ENCODE data around the gene TCP11.

TCP11 gene

DNA sequence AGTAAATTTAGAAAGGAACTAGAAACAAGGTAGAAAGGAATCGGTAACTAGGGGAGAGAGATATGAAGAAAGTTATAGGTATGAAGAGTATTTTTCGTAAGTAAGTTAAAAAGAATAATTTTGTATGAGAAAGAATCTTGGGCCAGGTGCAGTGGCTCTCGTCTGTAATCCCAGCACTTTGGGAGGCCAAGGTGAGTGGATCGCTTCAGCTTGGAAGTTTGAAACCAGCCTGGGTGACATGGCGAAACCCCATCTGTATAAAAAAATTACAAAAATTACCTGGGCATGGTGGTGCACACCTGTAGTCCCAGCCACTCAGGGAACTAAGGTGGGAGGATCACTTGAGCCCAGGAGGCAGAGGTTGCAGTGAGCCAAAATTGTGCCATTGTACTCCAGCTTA, 42.0 kb downstream of the TCP11 start:
- H2AK5ac ChIP-seq (ENCODE audit: low read depth, low read length), result no peak overlapping the region

DNA sequence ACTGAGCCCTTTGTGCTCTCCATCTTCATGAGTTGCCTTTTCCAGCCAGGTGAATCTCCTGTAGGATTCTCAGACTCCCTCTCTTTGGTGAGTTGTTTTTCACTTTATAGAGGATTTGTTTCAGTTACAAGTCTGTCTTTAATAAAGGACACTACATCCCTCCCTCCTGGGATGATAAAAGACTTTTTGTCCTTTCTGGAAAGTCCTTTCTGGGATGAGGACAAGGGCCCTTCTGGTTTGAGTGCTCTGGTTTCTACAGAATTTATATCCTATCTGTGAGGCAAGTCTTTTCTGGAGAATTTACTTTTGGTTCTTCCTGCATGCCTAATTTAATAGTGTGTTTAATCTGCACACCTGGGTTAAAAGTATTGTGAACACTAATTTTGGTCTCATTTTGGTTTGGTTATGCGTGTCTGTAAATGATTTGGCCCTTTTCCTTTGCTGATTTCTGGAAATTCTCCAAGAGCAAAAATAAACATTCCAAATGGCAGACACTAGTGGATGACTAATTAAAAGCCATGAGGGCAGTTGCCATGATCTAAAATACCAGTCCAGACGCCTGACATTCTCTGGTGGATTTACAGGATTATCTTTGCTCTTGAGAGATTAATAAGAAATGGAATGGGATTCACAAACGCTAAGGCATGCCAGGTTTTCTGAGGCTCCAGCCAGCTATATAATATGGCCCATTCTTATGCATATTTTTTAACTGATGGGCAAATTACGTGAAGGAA, 44.8 kb downstream of the TCP11 start:
- H3K4me2 ChIP-seq (ENCODE audit: insufficient read depth, low read length, poor library complexity, severe bottlenecking), result no peak overlapping the region
- H4K91ac ChIP-seq (ENCODE audit: low read depth, low read length, poor library complexity), result no peak overlapping the region
- no peak overlapping the region for H3K4me3 ChIP-seq (ENCODE audit: low read length in 2 of 2)
- no peak overlapping the region for H3K4ac ChIP-seq (ENCODE audit: low read length)
- no peak overlapping the region for H2BK5ac ChIP-seq (ENCODE audit: low read length)
- no peak overlapping the region for H3K23ac ChIP-seq (ENCODE audit: low read depth, low read length, poor library complexity)
- no peaks in the 10 kb centered on the region for H3K27me3 ChIP-seq (ENCODE audit: control insufficient read depth in 3 of 3, insufficient read depth in 3 of 3, low read depth in 1 of 3, low read length in 3 of 3)
- no peak overlapping the region for H2BK120ac ChIP-seq (ENCODE audit: low read depth, low read length)
- H2BK12ac ChIP-seq (ENCODE audit: low read length), result no peak overlapping the region
- H2AFZ ChIP-seq (ENCODE audit: low read length), result no peak overlapping the region
- H3K14ac ChIP-seq (ENCODE audit: low read length), result no peak overlapping the region
- no peak overlapping the region for H3K27ac ChIP-seq (replicated peaks; ENCODE audit: low read length)
- no peak overlapping the region for H3K9ac ChIP-seq (ENCODE audit: low read depth, low read length, poor library complexity)
- H2BK15ac ChIP-seq (ENCODE audit: low read length), result no peak overlapping the region
- no peak for DNase-seq (ENCODE audit: low spot score)
- no peaks in the 10 kb centered on the region for H3K36me3 ChIP-seq (replicated peaks in 1 of 2; ENCODE audit: control insufficient read depth in 2 of 2, insufficient read depth in 2 of 2, low read length in 2 of 2)
- WGBS, 2 donors (ENCODE audit: extremely low coverage in 2 of 2, insufficient read length in 2 of 2, insufficient replicate concordance in 1 of 2), result no CpG with 5 or more reads among the region's 4 CpGs
- H2AK5ac ChIP-seq (ENCODE audit: low read depth, low read length), result no peak overlapping the region
- H3K9me3 ChIP-seq (replicated peaks in 1 of 2; ENCODE audit: control insufficient read depth in 2 of 2, insufficient read depth in 1 of 2, low read depth in 1 of 2, low read length in 2 of 2), result no peaks in the 10 kb centered on the region
- H3K79me1 ChIP-seq (ENCODE audit: low read depth, low read length), result no peaks in the 10 kb centered on the region
- H3K18ac ChIP-seq (ENCODE audit: low read length), result no peak overlapping the region
- no peak overlapping the region for H4K8ac ChIP-seq (ENCODE audit: low read depth, low read length)
- peaks cover 2 to 5% of the 10 kb centered on the region in 2 donors for H3K4me1 ChIP-seq (ENCODE audit: control insufficient read depth in 2 of 2, insufficient read depth in 1 of 2, low read depth in 1 of 2, low read length in 2 of 2)

More for the DNA sequence above, 42.0 kb downstream of the TCP11 start:
- Histone ChIP-seq H2BK12ac (ENCODE audit: low read length) (no peak overlapping the region), H3K14ac (ENCODE audit: low read length) (no peak overlapping the region), H3K9ac (ENCODE audit: low read depth, low read length, poor library complexity) (no peak overlapping the region), H3K23ac (ENCODE audit: low read depth, low read length, poor library complexity) (no peak overlapping the region), H3K18ac (ENCODE audit: low read length) (no peak overlapping the region), H3K36me3 (replicated peaks in 1 of 2; ENCODE audit: control insufficient read depth in 2 of 2, insufficient read depth in 2 of 2, low read length in 2 of 2) (no peaks in the 10 kb centered on the region), H4K8ac (ENCODE audit: low read depth, low read length) (no peak overlapping the region), H3K4ac (ENCODE audit: low read length) (no peak overlapping the region), H3K4me3 (ENCODE audit: low read length in 2 of 2) (no peak overlapping the region), H3K79me1 (ENCODE audit: low read depth, low read length) (no peaks in the 10 kb centered on the region), H3K4me2 (ENCODE audit: insufficient read depth, low read length, poor library complexity, severe bottlenecking) (no peak overlapping the region), H4K91ac (ENCODE audit: low read depth, low read length, poor library complexity) (no peak overlapping the region), H2AFZ (ENCODE audit: low read length) (no peak overlapping the region), H3K4me1 (ENCODE audit: control insufficient read depth in 2 of 2, insufficient read depth in 1 of 2, low read depth in 1 of 2, low read length in 2 of 2) (peaks cover 2% of the 10 kb centered on the region in 2 donors), H2BK15ac (ENCODE audit: low read length) (no peak overlapping the region), H3K27ac (replicated peaks; ENCODE audit: low read length) (no peak overlapping the region), H3K27me3 (ENCODE audit: control insufficient read depth in 3 of 3, insufficient read depth in 3 of 3, low read depth in 1 of 3, low read length in 3 of 3) (no peaks in the 10 kb centered on the region), H2BK5ac (ENCODE audit: low read length) (no peak overlapping the region), H2BK120ac (ENCODE audit: low read depth, low read length) (no peak overlapping the region), H3K9me3 (replicated peaks in 1 of 2; ENCODE audit: control insufficient read depth in 2 of 2, insufficient read depth in 1 of 2, low read depth in 1 of 2, low read length in 2 of 2) (no peaks in the 10 kb centered on the region)
- 100% methylated on average over 2 of the region's 5 CpGs for WGBS, 2 donors (ENCODE audit: extremely low coverage in 2 of 2, insufficient read length in 2 of 2, insufficient replicate concordance in 1 of 2)
- no peak for DNase-seq (ENCODE audit: low spot score)

DNA sequence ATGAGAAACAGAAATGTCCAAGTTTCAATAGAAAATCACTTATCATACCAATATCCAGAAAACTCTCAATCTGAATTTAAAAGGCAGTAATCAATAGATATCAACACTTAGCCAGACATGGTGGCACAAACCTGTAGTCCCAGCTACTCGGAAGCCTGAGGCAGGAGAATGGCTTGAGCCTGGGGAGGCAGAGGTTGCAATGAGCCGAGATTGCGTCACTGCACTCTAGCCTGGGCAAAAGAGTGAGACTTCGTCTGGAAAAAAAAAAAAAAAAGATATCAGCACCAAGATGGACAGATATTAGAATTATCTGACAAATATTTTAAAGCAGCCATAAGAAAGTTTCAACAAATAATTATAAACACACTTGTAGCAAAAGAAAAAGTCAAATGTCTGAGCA, 47.0 kb downstream of the TCP11 start:
- Histone ChIP-seq H3K36me3 (replicated peaks in 1 of 2; ENCODE audit: control insufficient read depth in 2 of 2, insufficient read depth in 2 of 2, low read length in 2 of 2) (no peaks in the 10 kb centered on the region), H3K18ac (ENCODE audit: low read length) (no peak overlapping the region), H3K79me1 (ENCODE audit: low read depth, low read length) (no peaks in the 10 kb centered on the region), H4K91ac (ENCODE audit: low read depth, low read length, poor library complexity) (no peak overlapping the region), H3K4me3 (ENCODE audit: low read length in 2 of 2) (no peak overlapping the region), H3K4ac (ENCODE audit: low read length) (no peak overlapping the region), H2BK5ac (ENCODE audit: low read length) (no peak overlapping the region), H4K8ac (ENCODE audit: low read depth, low read length) (no peak overlapping the region), H2BK120ac (ENCODE audit: low read depth, low read length) (no peak overlapping the region), H2BK12ac (ENCODE audit: low read length) (no peak overlapping the region), H3K4me2 (ENCODE audit: insufficient read depth, low read length, poor library complexity, severe bottlenecking) (no peak overlapping the region), H3K4me1 (ENCODE audit: control insufficient read depth in 2 of 2, insufficient read depth in 1 of 2, low read depth in 1 of 2, low read length in 2 of 2) (peaks cover 2 to 5% of the 10 kb centered on the region in 2 donors), H2AK5ac (ENCODE audit: low read depth, low read length) (no peak overlapping the region), H3K27me3 (ENCODE audit: control insufficient read depth in 3 of 3, insufficient read depth in 3 of 3, low read depth in 1 of 3, low read length in 3 of 3) (no peaks in the 10 kb centered on the region), H3K14ac (ENCODE audit: low read length) (no peak overlapping the region), H3K9me3 (replicated peaks in 1 of 2; ENCODE audit: control insufficient read depth in 2 of 2, insufficient read depth in 1 of 2, low read depth in 1 of 2, low read length in 2 of 2) (no peaks in the 10 kb centered on the region), H2BK15ac (ENCODE audit: low read length) (no peak overlapping the region), H2AFZ (ENCODE audit: low read length) (no peak overlapping the region), H3K9ac (ENCODE audit: low read depth, low read length, poor library complexity) (no peak overlapping the region), H3K27ac (replicated peaks; ENCODE audit: low read length) (no peak overlapping the region), H3K23ac (ENCODE audit: low read depth, low read length, poor library complexity) (no peak overlapping the region)
- no CpG with 5 or more reads among the region's 4 CpGs for WGBS, 2 donors (ENCODE audit: extremely low coverage in 2 of 2, insufficient read length in 2 of 2, insufficient replicate concordance in 1 of 2)
- DNase-seq (ENCODE audit: low spot score), result no peak

DNA sequence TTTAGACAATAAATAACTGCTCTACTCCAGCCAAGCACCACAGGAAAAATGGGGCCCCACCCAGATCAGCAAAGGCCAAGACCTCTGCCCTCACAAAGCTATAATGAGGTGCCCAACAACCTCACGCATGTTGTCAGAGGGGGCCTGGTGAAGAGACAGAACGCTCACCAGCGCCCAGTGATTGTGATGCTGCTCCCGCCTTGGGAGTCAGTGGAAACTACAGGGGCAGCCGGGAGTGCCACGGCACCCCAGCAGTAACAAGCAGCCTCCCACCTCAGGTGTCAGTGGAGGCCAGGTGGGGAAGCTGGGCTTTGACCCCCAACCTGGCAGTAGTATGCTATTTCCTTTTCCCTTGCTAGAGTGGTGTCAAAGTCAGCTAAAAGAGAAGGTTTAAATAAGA, 47.4 kb downstream of the TCP11 start:
- no peaks in the 10 kb centered on the region for H3K79me1 ChIP-seq (ENCODE audit: low read depth, low read length)
- H3K18ac ChIP-seq (ENCODE audit: low read length), result no peak overlapping the region
- H3K9me3 ChIP-seq (replicated peaks in 1 of 2; ENCODE audit: control insufficient read depth in 2 of 2, insufficient read depth in 1 of 2, low read depth in 1 of 2, low read length in 2 of 2), result no peaks in the 10 kb centered on the region
- no peak overlapping the region for H2AFZ ChIP-seq (ENCODE audit: low read length)
- no peak overlapping the region for H2BK120ac ChIP-seq (ENCODE audit: low read depth, low read length)
- peaks cover 0 to 3% of the 10 kb centered on the region in 2 donors for H3K36me3 ChIP-seq (replicated peaks in 1 of 2; ENCODE audit: control insufficient read depth in 2 of 2, insufficient read depth in 2 of 2, low read length in 2 of 2)
- DNase-seq (ENCODE audit: low spot score), result no peak
- no peak overlapping the region for H3K4ac ChIP-seq (ENCODE audit: low read length)
- H3K23ac ChIP-seq (ENCODE audit: low read depth, low read length, poor library complexity), result no peak overlapping the region
- H2BK15ac ChIP-seq (ENCODE audit: low read length), result no peak overlapping the region
- no peak overlapping the region for H2BK12ac ChIP-seq (ENCODE audit: low read length)
- no CpG with 5 or more reads among the region's 6 CpGs for WGBS, 2 donors (ENCODE audit: extremely low coverage in 2 of 2, insufficient read length in 2 of 2, insufficient replicate concordance in 1 of 2)
- no peak overlapping the region for H3K9ac ChIP-seq (ENCODE audit: low read depth, low read length, poor library complexity)
- no peak overlapping the region for H3K4me3 ChIP-seq (ENCODE audit: low read length in 2 of 2)
- H4K8ac ChIP-seq (ENCODE audit: low read depth, low read length), result no peak overlapping the region
- no peak overlapping the region for H3K14ac ChIP-seq (ENCODE audit: low read length)
- no peak overlapping the region for H4K91ac ChIP-seq (ENCODE audit: low read depth, low read length, poor library complexity)
- no peak overlapping the region for H3K27ac ChIP-seq (replicated peaks; ENCODE audit: low read length)
- H3K27me3 ChIP-seq (ENCODE audit: control insufficient read depth in 3 of 3, insufficient read depth in 3 of 3, low read depth in 1 of 3, low read length in 3 of 3), result no peaks in the 10 kb centered on the region
- no peak overlapping the region for H3K4me2 ChIP-seq (ENCODE audit: insufficient read depth, low read length, poor library complexity, severe bottlenecking)
- H2AK5ac ChIP-seq (ENCODE audit: low read depth, low read length), result no peak overlapping the region
- H2BK5ac ChIP-seq (ENCODE audit: low read length), result no peak overlapping the region
- H3K4me1 ChIP-seq (ENCODE audit: control insufficient read depth in 2 of 2, insufficient read depth in 1 of 2, low read depth in 1 of 2, low read length in 2 of 2), result peaks cover 2 to 5% of the 10 kb centered on the region in 2 donors
